Mesenchymal stem cell (in vitro differentiated cells and primary cell): ENCODE data around the gene HIPK2.

Experiments used
- DNase-seq: peaks from one replicate; pipeline ENCODE4 v3.0.0-alpha.2; 2013
- H2AFZ ChIP-seq: one replicate; pipeline ENCODE4 v1.6.1; 2013; ENCODE audit warnings: low read depth, mild to moderate bottlenecking, control low read depth, inconsistent platforms, low read length, moderate library complexity
- H2AK5ac ChIP-seq: 2 replicates; pipeline ENCODE4 v1.6.1; 2013; ENCODE audit warnings: low read length, moderate library complexity, mild to moderate bottlenecking, inconsistent platforms; ENCODE audit not compliant: severe bottlenecking
- H2BK120ac ChIP-seq: one replicate; pipeline ENCODE4 v1.6.1; 2013; ENCODE audit warnings: low read depth, mild to moderate bottlenecking, inconsistent platforms, low read length, moderate library complexity
- H2BK12ac ChIP-seq, 2 experiments: one replicate each; pipeline ENCODE4 v1.6.1; 2013; ENCODE audit warnings: inconsistent platforms in 2 of 2, low read length in 2 of 2, mild to moderate bottlenecking in 2 of 2, moderate library complexity in 2 of 2, control low read depth in 1 of 2
- H2BK15ac ChIP-seq: one replicate; pipeline ENCODE4 v1.6.1; 2013; ENCODE audit warnings: mild to moderate bottlenecking, low read depth, inconsistent platforms; ENCODE audit not compliant: poor library complexity, severe bottlenecking
- H2BK5ac ChIP-seq: 2 replicates; pipeline ENCODE4 v1.6.1; 2013; ENCODE audit warnings: low read depth, mild to moderate bottlenecking, low read length, control low read depth, inconsistent platforms; ENCODE audit not compliant: poor library complexity, severe bottlenecking
- H3K14ac ChIP-seq, 2 experiments: one replicate each; pipeline ENCODE4 v1.6.1; 2013; ENCODE audit warnings: inconsistent platforms in 2 of 2, low read length in 2 of 2, control low read depth in 1 of 2, mild to moderate bottlenecking in 1 of 2, moderate library complexity in 1 of 2
- H3K18ac ChIP-seq, 2 experiments: one replicate each; pipeline ENCODE4 v1.6.1; 2013; ENCODE audit warnings: inconsistent platforms in 2 of 2, low read length in 2 of 2, control low read depth in 1 of 2, low read depth in 1 of 2, mild to moderate bottlenecking in 1 of 2
- H3K23ac ChIP-seq, 2 experiments: one replicate each; pipeline ENCODE4 v1.6.1; 2013; ENCODE audit warnings: inconsistent platforms in 2 of 2, low read length in 2 of 2, mild to moderate bottlenecking in 2 of 2, moderate library complexity in 2 of 2, control low read depth in 1 of 2
- H3K27ac ChIP-seq: 2 replicates; pipeline ENCODE4 v1.5.1; 2013; ENCODE audit warnings: mild to moderate bottlenecking, moderate library complexity, low read length, control low read depth, inconsistent platforms; ENCODE audit not compliant: poor library complexity, severe bottlenecking
- H3K27me3 ChIP-seq, 2 experiments: 2 replicates each; pipeline versions ENCODE4 v1.6.1 to v1.7.0; 2013; ENCODE audit warnings: low read length in 2 of 2, mild to moderate bottlenecking in 2 of 2, moderate library complexity in 2 of 2, control low read depth in 1 of 2, inconsistent platforms in 1 of 2; ENCODE audit not compliant: control insufficient read depth in 1 of 2, insufficient read depth in 1 of 2
- H3K36me3 ChIP-seq, 2 experiments: 2 replicates each; pipeline versions ENCODE4 v1.6.1 to v1.7.0; 2013; ENCODE audit warnings: low read length in 2 of 2, control low read depth in 1 of 2, inconsistent platforms in 1 of 2, low read depth in 1 of 2, mild to moderate bottlenecking in 1 of 2; ENCODE audit not compliant: insufficient read depth in 2 of 2, control insufficient read depth in 1 of 2
- H3K4ac ChIP-seq, 2 experiments: one replicate each; pipeline ENCODE4 v1.6.1; 2013; ENCODE audit warnings: inconsistent platforms in 2 of 2, low read length in 2 of 2, mild to moderate bottlenecking in 2 of 2, moderate library complexity in 2 of 2, control low read depth in 1 of 2, low read depth in 1 of 2
- H3K4me1 ChIP-seq: 2 replicates; pipeline ENCODE4 v1.6.1; 2013; ENCODE audit warnings: low read depth, low read length, control low read depth; ENCODE audit not compliant: control insufficient read depth, insufficient read depth
- H3K4me2 ChIP-seq: 2 replicates; pipeline ENCODE4 v1.6.1; 2013; ENCODE audit warnings: low read length, mild to moderate bottlenecking, inconsistent platforms; ENCODE audit not compliant: poor library complexity, severe bottlenecking
- H3K4me3 ChIP-seq, 2 experiments: 2 replicates each; pipeline versions ENCODE4 v1.5.1 to v1.7.0; 2013; ENCODE audit warnings: low read length in 2 of 2, mild to moderate bottlenecking in 2 of 2, control low read depth in 1 of 2, low read depth in 1 of 2; ENCODE audit not compliant: insufficient read depth in 1 of 2
- H3K79me1 ChIP-seq: replicated peaks from 2 replicates; pipeline ENCODE4 v1.6.1; 2013; ENCODE audit warnings: mild to moderate bottlenecking, control low read depth, low read length, inconsistent platforms; ENCODE audit not compliant: poor library complexity, severe bottlenecking
- H3K9ac ChIP-seq: 2 replicates; pipeline ENCODE4 v1.7.0; 2013; ENCODE audit warnings: mild to moderate bottlenecking, low read length, moderate library complexity
- H3K9me3 ChIP-seq: 2 replicates; pipeline ENCODE4 v1.7.0; 2013; ENCODE audit warnings: mild to moderate bottlenecking, low read length; ENCODE audit not compliant: control insufficient read depth
- H4K8ac ChIP-seq: one replicate; pipeline ENCODE4 v1.6.1; 2013; ENCODE audit warnings: inconsistent platforms, mild to moderate bottlenecking, low read length, moderate library complexity
- H4K91ac ChIP-seq: one replicate; pipeline ENCODE4 v1.6.1; 2013; ENCODE audit warnings: mild to moderate bottlenecking, low read length, inconsistent platforms
- WGBS: methylation state at CpG from one replicate; pipeline ENCODE4 v1.1.7; 2013; ENCODE audit warnings: mixed read lengths; 5-methylcytosine and 5-hydroxymethylcytosine counted together

HIPK2 gene

DNA sequence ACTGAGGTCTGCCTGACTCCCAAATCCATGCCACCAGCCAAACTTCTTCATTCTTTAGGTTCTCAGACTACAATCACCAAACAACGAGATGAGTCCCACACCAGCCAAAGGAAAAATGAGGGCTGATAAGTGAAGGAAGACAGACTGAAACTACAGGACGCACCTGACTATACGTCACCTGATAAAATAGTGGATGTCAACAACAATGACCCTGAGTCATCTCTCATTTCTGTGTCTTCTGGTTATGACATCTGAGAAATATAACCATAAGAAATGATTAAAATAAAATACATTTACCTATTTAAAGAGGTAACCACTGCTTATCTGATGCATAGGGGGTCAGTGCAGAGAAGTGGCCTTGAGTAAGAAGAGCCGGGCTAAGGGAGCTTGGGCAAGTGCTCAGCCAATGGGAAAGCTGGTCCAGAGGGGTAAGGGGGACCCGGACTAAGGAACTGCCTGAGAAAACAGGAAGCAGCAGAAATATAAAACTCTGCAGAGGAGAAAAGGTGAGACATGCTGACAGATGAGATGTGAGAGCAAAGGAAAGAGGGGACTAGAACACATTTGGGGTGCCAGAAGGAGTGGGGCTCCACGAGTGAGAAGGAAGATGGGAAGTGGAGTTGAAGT, 51.8 kb downstream of the HIPK2 start:
- H3K4me2 ChIP-seq: no peak overlapping the region
- no peak overlapping the region for H4K91ac ChIP-seq
- no peak overlapping the region for H2BK15ac ChIP-seq
- no peak overlapping the region for H2BK120ac ChIP-seq
- no peak overlapping the region for H2BK5ac ChIP-seq
- H3K27ac ChIP-seq: no peak overlapping the region
- peaks cover 12% of the 10 kb centered on the region for H3K4me1 ChIP-seq
- H4K8ac ChIP-seq: no peak overlapping the region
- no peak overlapping the region for H3K9ac ChIP-seq
- DNase-seq: no peak
- H3K79me1 ChIP-seq: peaks cover 2% of the 10 kb centered on the region
- H3K4ac ChIP-seq: peak overlapping the region; percentile 37 to 49
- H3K18ac ChIP-seq: peak overlapping the region; percentile 69 to 76
- no peaks in the 10 kb centered on the region for H3K9me3 ChIP-seq
- H2AK5ac ChIP-seq: no peak overlapping the region
- H3K36me3 ChIP-seq: peaks cover 4 to 10% of the 10 kb centered on the region in 2 experiments
- H3K27me3 ChIP-seq: no peaks in the 10 kb centered on the region
- H2AFZ ChIP-seq: no peak overlapping the region
- H3K14ac ChIP-seq: no peak overlapping the region
- 88% methylated on average over 5 of the region's 6 CpGs for WGBS
- H3K23ac ChIP-seq: no peak overlapping the region
- H3K4me3 ChIP-seq: no peak overlapping the region
- peak overlapping the region; percentile 41 to 64 for H2BK12ac ChIP-seq

DNA sequence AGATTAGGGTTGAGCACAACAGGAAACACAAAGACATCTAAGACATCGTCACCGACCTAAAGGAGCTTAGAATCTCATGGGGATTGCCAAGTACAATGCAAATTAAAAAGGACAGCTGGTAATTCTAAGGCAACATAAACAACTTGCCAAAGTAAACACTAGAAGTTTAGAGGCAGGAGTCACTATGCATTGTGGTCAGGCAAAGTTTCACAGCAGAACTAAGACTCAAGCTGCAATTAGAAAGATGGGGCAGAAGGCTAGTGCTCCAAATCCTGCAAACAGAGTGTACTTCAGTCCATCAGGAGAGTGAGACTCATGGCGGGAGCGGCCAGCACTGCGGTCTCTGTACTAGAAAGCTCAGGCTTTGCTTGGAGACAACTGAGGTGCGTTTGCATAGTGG, 52.7 kb downstream of the HIPK2 start:
- Histone ChIP-seq H4K8ac (no peak overlapping the region), H3K79me1 (peaks cover 2% of the 10 kb centered on the region), H3K36me3 (peaks cover 4 to 10% of the 10 kb centered on the region in 2 experiments), H4K91ac (no peak overlapping the region), H3K14ac (no peak overlapping the region), H2AFZ (no peak overlapping the region), H3K9me3 (no peaks in the 10 kb centered on the region), H3K4me3 (no peak overlapping the region), H3K4ac (no peak overlapping the region), H2BK15ac (no peak overlapping the region), H2BK5ac (no peak overlapping the region), H3K4me2 (no peak overlapping the region), H3K23ac (no peak overlapping the region), H2BK12ac (no peak overlapping the region), H3K27ac (no peak overlapping the region), H2BK120ac (no peak overlapping the region), H3K18ac (no peak overlapping the region), H2AK5ac (no peak overlapping the region), H3K9ac (no peak overlapping the region), H3K27me3 (no peaks in the 10 kb centered on the region), H3K4me1 (peaks cover 13% of the 10 kb centered on the region)
- peak; percentile 97 for DNase-seq
- WGBS: 16% methylated on average over 5 of the region's 6 CpGs

DNA sequence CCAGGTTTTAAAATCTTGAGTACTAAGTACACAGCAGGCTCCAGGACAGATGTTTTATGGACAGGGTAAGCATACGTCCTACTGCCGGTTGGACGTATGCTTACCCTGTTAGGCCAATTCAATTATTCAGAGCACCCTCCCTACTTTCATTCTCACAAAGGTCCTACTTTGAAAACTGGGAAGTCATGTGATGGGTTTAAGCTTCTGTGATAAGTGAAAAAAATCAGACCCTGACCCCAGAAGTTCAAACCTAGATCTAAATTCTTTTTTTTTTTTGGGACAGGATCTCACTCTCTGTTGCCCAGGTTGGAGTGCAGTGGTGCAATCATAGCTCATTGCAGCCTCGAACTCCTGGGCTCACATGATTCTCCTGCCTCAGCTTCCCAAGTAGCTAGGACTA, 55.2 kb downstream of the HIPK2 start:
- peaks cover 2% of the 10 kb centered on the region for H3K79me1 ChIP-seq
- no peak overlapping the region for H4K8ac ChIP-seq
- H3K18ac ChIP-seq: peak overlapping the region in 1 of 2 experiments; percentile 80
- WGBS: 93% methylated on average over 1 of the region's 4 CpGs
- no peak overlapping the region for H2BK120ac ChIP-seq
- H3K9me3 ChIP-seq: no peaks in the 10 kb centered on the region
- H3K27me3 ChIP-seq: no peaks in the 10 kb centered on the region
- H2BK15ac ChIP-seq: no peak overlapping the region
- no peak overlapping the region for H3K4me2 ChIP-seq
- no peak overlapping the region for H3K4me3 ChIP-seq
- H3K36me3 ChIP-seq: peaks cover 0 to 2% of the 10 kb centered on the region in 2 experiments
- no peak overlapping the region for H3K14ac ChIP-seq
- no peak overlapping the region for H3K27ac ChIP-seq
- H2BK12ac ChIP-seq: no peak overlapping the region
- no peak overlapping the region for H2AK5ac ChIP-seq
- peaks cover 11% of the 10 kb centered on the region for H3K4me1 ChIP-seq
- no peak overlapping the region for H3K9ac ChIP-seq
- H4K91ac ChIP-seq: no peak overlapping the region
- no peak overlapping the region for H3K4ac ChIP-seq
- H2AFZ ChIP-seq: no peak overlapping the region
- no peak overlapping the region for H3K23ac ChIP-seq
- no peak overlapping the region for H2BK5ac ChIP-seq
- no peak for DNase-seq

DNA sequence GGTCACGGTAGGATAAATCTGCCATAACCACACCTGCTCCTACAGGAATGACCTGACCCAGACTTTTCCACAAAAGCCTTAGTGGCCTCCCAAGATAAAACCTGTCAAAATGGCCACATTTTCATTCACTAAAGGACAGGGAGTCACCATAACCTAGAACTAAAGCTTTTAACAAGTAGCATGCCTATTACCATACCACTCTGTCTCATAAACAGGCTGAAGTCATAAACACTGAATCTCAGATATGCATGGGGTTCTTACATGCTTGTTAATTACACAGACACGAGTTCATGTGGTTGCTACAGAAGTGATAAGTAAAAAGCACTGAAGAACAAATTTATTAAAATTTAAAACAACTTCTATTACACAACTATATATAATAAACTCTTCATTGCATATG, 56.0 kb downstream of the HIPK2 start:
- Histone ChIP-seq H3K4me3 (no peak overlapping the region), H3K18ac (peak overlapping the region in 1 of 2 experiments; percentile 28), H3K4me2 (no peak overlapping the region), H3K9me3 (no peaks in the 10 kb centered on the region), H4K8ac (no peak overlapping the region), H3K4ac (no peak overlapping the region), H3K4me1 (peaks cover 10% of the 10 kb centered on the region), H3K36me3 (peaks cover 1 to 2% of the 10 kb centered on the region in 2 experiments), H3K9ac (no peak overlapping the region), H3K27me3 (no peaks in the 10 kb centered on the region), H3K23ac (no peak overlapping the region), H3K14ac (no peak overlapping the region), H2AFZ (no peak overlapping the region), H3K79me1 (peaks cover 8% of the 10 kb centered on the region), H2AK5ac (peak overlapping the region; percentile 57), H2BK15ac (no peak overlapping the region), H2BK12ac (no peak overlapping the region), H3K27ac (peak overlapping the region; percentile 10), H2BK5ac (no peak overlapping the region), H4K91ac (no peak overlapping the region), H2BK120ac (no peak overlapping the region)
- WGBS: 100% methylated on average over 1 of the region's 2 CpGs
- peak; percentile 51 for DNase-seq
